ENCODE measurements around the gene TBC1D10A. TPM values are rescaled to one million over a fixed set of nuclear protein-coding genes. Genes with fewer than 3 reads are reported as not detected.

TBC1D10A gene
- total and polyA plus RNA-seq, 2 experiments from 2014 or later, result 3.3 to 8.8 TPM

DNA sequence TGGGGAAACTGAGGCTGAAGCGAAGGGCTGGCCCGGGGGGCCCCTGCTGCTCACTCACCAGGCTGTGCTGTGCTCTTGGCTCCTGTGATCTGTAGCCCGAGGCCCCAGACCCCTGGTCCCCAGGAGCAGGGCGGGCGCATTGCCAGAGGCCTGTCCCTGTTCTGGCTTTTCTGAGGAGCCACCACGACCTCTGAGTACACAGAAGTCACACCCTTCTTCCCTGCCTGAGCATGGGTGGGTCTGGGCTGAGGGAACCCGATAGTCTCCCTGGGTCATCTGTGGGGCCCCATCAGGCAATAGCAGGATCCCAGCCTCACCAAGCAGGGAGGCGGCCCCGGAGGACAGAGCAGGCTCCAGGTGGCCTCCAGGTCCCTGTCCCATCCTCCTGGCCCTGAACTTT is 42.6 kb downstream of the TBC1D10A start (continued):
- no peak for TF ChIP-seq ZNF462 (CRISPR knock-in tag; IDR thresholded peaks at IDR 0.05)

GRCh38 chr22:30283342-30283741 is 43.4 kb downstream of the TBC1D10A start:
- H3K9me2 ChIP-seq (ENCODE audit: insufficient read depth), result no peaks in the 10 kb centered on the region
- no peak overlapping the region for H3K4me3 ChIP-seq
- H3K27ac ChIP-seq (ENCODE audit: low read depth), result no peak overlapping the region
- Mint-ChIP-seq H3K36me3 (ENCODE audit: low read depth) (no peaks in the 10 kb centered on the region), H3K4me3 (no peak overlapping the region), H3K4me1 (peaks cover 4% of the 10 kb centered on the region; the same call in 2 of the 3 replicates), H3K9me3 (no peaks in the 10 kb centered on the region), H3K27ac (no peak overlapping the region), H3K27me3 (ENCODE audit: insufficient read depth, low read depth, poor library complexity) (peaks cover 20% of the 10 kb centered on the region)
- H3K36me3 ChIP-seq (ENCODE audit: insufficient read depth), result no peaks in the 10 kb centered on the region
- peaks cover 2% of the 10 kb centered on the region; the same call in 1 of the 2 replicates for H3K4me1 ChIP-seq (ENCODE audit: insufficient read depth)
- H2AFZ ChIP-seq, result no peak overlapping the region
- ATAC-seq (no peak), DNase-seq (ENCODE audit: low spot score) (no peak)
- H3K27me3 ChIP-seq (ENCODE audit: insufficient read depth), result 0 out of 2 replicates have a peak, but pooled peaks cover 1% of the 10 kb centered on the region
- no peaks in the 10 kb centered on the region; the same call in 1 of the 2 replicates for H4K20me1 ChIP-seq (replicated peaks; ENCODE audit: insufficient read depth)
- H3K79me2 ChIP-seq (replicated peaks; ENCODE audit: insufficient read depth), result no peaks in the 10 kb centered on the region
- H3K4me2 ChIP-seq, result no peak overlapping the region
- H3F3A ChIP-seq (replicated peaks; ENCODE audit: low read depth), result peaks cover 7% of the 10 kb centered on the region
- TF ChIP-seq ZNF462 (CRISPR knock-in tag; IDR thresholded peaks at IDR 0.05) (no peak), EZH2phosphoT487 (IDR thresholded peaks at IDR 0.05; ENCODE audit: unreplicated experiment) (no peak), STAT1 (IDR thresholded peaks at IDR 0.05; ENCODE audit: unreplicated experiment) (no peak), CREB1 (CRISPR knock-in tag; IDR thresholded peaks at IDR 0.05; ENCODE audit: low read depth) (no peak), JUNB (IDR thresholded peaks at IDR 0.05; ENCODE audit: unreplicated experiment) (no peak), ZNF331 (CRISPR knock-in tag; IDR thresholded peaks at IDR 0.05; ENCODE audit: low read depth) (no peak), POLR2AphosphoS5 (IDR thresholded peaks at IDR 0.05; ENCODE audit: low read depth) (no peak), ZNF114 (CRISPR knock-in tag; IDR thresholded peaks at IDR 0.05) (no peak)
- TF ChIP-seq, protein P1, sequence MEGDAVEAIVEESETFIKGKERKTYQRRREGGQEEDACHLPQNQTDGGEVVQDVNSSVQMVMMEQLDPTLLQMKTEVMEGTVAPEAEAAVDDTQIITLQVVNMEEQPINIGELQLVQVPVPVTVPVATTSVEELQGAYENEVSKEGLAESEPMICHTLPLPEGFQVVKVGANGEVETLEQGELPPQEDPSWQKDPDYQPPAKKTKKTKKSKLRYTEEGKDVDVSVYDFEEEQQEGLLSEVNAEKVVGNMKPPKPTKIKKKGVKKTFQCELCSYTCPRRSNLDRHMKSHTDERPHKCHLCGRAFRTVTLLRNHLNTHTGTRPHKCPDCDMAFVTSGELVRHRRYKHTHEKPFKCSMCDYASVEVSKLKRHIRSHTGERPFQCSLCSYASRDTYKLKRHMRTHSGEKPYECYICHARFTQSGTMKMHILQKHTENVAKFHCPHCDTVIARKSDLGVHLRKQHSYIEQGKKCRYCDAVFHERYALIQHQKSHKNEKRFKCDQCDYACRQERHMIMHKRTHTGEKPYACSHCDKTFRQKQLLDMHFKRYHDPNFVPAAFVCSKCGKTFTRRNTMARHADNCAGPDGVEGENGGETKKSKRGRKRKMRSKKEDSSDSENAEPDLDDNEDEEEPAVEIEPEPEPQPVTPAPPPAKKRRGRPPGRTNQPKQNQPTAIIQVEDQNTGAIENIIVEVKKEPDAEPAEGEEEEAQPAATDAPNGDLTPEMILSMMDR (conservative IDR thresholded peaks at IDR 0.05; ENCODE audit: low read depth in 2 of 2), result no peak
